Subcutaneous adipose tissue (tissue), 4 donors: Measurements from ENCODE around the gene GOSR2. TPM values are rescaled to one million over a fixed set of nuclear protein-coding genes. Genes with fewer than 3 reads are reported as not detected.

Source experiments
- CTCF ChIP-seq: fragments of 450-650 bp; IDR thresholded peaks from one replicate; pipeline ENCODE4 v1.5.1; 2016; ENCODE audit warnings: low read depth, mild to moderate bottlenecking, control low read depth, antibody characterized with exemption, moderate library complexity
- total RNA-seq, 4 donors: library from RNA; depleted of rRNA; stranded (reverse); fragments of >200 nt; gene quantifications; one replicate each; pipeline ENCODE4 v1.1.0, GENCODE V29; 2016

Gene GOSR2
- total RNA-seq: 10 to 100 TPM; 35.5 to 47.7 (median 40.2) TPM

GRCh38 chr17:46922804-46923635, at the start of gene GOSR2:
Gene GOSR2, plus strand, starts transcription at chr17:46923160. Its CDS starts 33 bp downstream, at chr17:46923193.
- no peak for TF ChIP-seq CTCF

- no peak for TF ChIP-seq CTCF
Observed at GRCh38 chr17:46873941-46874645, 48.9 kb upstream of the GOSR2 start.

- TF ChIP-seq CTCF: no peak
Observed at GRCh38 chr17:46874906-46875305, 48.1 kb upstream of the GOSR2 start.

DNA sequence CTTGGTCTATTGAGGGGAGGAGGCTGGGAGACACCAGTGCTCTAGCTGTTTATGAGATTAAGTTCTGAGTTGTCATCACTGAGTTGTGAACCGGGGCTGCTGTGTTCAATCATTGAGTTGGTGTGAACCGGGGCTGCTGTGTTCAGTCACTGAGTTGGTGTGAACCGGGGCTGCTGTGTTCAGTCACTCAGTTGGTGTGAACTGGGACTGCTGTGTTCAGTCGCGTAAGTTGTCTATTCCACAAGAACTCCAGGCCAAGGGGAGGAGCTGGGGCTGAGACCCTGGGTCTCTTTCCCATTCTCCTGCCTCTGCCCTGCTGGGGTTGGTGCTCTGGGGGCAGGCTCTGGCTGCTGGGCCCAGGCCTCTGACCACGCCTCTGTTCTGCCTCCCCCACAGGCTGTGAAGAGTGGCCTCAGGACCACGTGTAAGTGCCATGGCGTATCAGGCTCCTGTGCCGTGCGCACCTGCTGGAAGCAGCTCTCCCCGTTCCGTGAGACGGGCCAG, 47.1 kb upstream of the GOSR2 start:
- no peak for TF ChIP-seq CTCF

DNA sequence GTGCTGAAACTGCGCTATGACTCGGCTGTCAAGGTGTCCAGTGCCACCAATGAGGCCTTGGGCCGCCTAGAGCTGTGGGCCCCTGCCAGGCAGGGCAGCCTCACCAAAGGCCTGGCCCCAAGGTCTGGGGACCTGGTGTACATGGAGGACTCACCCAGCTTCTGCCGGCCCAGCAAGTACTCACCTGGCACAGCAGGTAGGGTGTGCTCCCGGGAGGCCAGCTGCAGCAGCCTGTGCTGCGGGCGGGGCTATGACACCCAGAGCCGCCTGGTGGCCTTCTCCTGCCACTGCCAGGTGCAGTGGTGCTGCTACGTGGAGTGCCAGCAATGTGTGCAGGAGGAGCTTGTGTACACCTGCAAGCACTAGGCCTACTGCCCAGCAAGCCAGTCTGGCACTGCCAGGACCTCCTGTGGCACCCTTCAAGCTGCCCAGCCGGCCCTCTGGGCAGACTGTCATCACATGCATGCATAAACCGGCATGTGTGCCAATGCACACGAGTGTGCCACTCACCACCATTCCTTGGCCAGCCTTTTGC, 46.5 kb upstream of the GOSR2 start:
- TF ChIP-seq CTCF: no peak

DNA sequence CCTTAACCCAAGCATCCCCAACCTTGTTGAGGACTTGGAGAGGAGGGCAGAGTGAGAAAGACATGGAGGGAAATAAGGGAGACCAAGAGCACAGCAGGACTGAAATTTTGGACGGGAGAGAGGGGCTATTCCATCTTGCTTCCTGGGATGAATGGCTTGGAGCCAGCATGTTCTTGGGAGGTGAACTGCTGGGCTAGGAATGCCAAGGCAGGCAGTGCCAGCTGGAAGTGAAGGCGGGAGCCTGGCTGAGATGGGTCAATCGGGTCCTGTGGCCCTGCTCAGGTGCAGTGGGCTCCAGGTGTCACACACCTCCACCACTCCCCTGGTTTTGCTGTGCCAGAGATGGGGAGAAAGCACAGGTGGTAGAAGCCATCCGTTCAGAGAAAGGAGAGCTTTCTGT, 46.0 kb upstream of the GOSR2 start:
- TF ChIP-seq CTCF: no peak

DNA sequence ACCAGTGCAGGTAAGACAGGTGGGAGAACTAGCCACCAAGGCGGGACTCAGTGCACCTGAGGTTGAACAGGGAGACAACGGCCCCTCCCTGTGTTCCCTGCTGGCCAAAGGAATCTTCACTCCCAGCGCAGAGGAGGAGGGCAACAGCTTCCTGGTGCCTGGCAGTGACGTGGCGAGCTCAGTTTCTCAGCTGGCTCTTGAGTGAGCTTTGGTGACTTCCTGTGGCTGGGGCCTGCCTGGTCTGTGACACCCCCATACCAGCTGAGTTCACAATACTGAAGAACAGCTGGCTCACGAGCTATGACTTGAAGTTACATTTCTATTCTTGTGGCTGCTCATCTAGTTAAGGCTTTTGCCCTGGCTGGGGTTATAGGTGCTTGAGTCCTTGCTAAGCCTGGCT, 45.5 kb upstream of the GOSR2 start:
- no peak for TF ChIP-seq CTCF
